ENCODE data around the gene NDUFAF8. TPM values are rescaled to one million over a fixed set of nuclear protein-coding genes. Genes with fewer than 3 reads are reported as not detected.

Gene NDUFAF8
- total RNA-seq, 1 donor from 2014 or later: 73.6 TPM

GRCh38 chr17:81252326-81252986 lies 13.3 kb downstream of the NDUFAF8 start:
- H3K9me3 Mint-ChIP-seq: no peaks in the 10 kb centered on the region
- no peak overlapping the region for H3K4me3 Mint-ChIP-seq
- no peak overlapping the region for H3K27ac Mint-ChIP-seq
- peaks cover 10% of the 10 kb centered on the region for H3K4me1 Mint-ChIP-seq
- intact Hi-C loops (cut with micrococcal nuclease): loop anchor here (5.0 to 10.0 kb wide), 3 partner anchors 72 to 300 kb away; partner anchors contain the start of gene FAAP100
- H3K27me3 Mint-ChIP-seq: no peaks in the 10 kb centered on the region
- H3K36me3 Mint-ChIP-seq (ENCODE audit: low read depth): peaks cover 17% of the 10 kb centered on the region
- no peak for DNase-seq

- H3K27ac Mint-ChIP-seq: no peak overlapping the region
- H3K4me1 Mint-ChIP-seq: peaks cover 10% of the 10 kb centered on the region
- intact Hi-C loops (cut with micrococcal nuclease): loop anchor here (1.0 to 10.0 kb wide), 5 partner anchors 42 to 299 kb away; partner anchors contain the start of genes FAAP100 and SLC38A10
- H3K36me3 Mint-ChIP-seq (ENCODE audit: low read depth): peaks cover 17% of the 10 kb centered on the region
- no peak overlapping the region for H3K4me3 Mint-ChIP-seq
- H3K27me3 Mint-ChIP-seq: no peaks in the 10 kb centered on the region
- no peaks in the 10 kb centered on the region for H3K9me3 Mint-ChIP-seq
- DNase-seq: no peak
Observed at GRCh38 chr17:81252987-81253329, 13.8 kb downstream of the NDUFAF8 start.

DNA sequence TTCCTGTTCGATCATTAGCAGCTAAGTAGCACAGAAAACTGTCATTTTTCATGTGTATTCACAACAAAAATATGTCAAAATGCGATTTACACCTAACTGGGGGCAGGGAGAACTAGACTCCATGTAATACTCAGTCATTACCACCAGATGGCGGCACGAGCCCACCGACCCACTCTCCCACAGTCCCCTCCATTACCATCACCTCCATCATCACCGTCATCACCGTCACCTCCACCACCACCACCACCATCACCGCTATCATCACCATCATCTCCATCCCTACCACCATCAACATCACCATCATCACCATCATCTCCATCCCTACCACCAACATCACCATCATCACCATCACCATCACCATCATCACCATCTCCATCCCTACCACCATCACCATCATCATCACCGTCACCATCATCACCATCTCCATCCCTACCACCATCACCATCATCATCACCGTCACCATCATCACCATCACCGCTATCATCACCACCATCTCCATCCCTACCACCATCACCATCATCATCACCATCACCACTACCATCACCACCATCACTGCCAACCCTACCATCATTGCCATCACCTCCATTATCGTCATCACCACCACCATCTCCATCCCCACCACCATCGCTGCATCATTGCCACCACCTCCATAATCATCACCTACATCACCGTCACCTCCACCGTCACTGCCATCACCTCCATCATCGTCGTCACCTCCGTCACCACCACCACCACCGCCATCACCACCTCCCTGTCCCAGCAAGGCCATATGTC lies 14.4 kb downstream of the NDUFAF8 start:
- peaks cover 16% of the 10 kb centered on the region for H3K36me3 Mint-ChIP-seq (ENCODE audit: low read depth)
- DNase-seq: peak; percentile 86
- intact Hi-C loops (cut with micrococcal nuclease): loop anchor here (1.0 to 10.0 kb wide), 5 partner anchors 42 to 299 kb away; partner anchors contain the start of genes FAAP100 and SLC38A10
- H3K27ac Mint-ChIP-seq: peak overlapping the region; percentile 3
- H3K27me3 Mint-ChIP-seq: no peaks in the 10 kb centered on the region
- H3K9me3 Mint-ChIP-seq: no peaks in the 10 kb centered on the region
- peaks cover 10% of the 10 kb centered on the region for H3K4me1 Mint-ChIP-seq
- H3K4me3 Mint-ChIP-seq: no peak overlapping the region

GRCh38 chr17:81254955-81255717 lies 16.0 kb downstream of the NDUFAF8 start:
- DNase-seq: no peak
- Mint-ChIP-seq H3K27ac (no peak overlapping the region), H3K4me1 (peaks cover 10% of the 10 kb centered on the region), H3K36me3 (ENCODE audit: low read depth) (peaks cover 15% of the 10 kb centered on the region), H3K27me3 (no peaks in the 10 kb centered on the region), H3K9me3 (no peaks in the 10 kb centered on the region), H3K4me3 (no peak overlapping the region)
- intact Hi-C loops (cut with micrococcal nuclease): loop anchor here (5.0 to 10.0 kb wide), 3 partner anchors 70 to 297 kb away; partner anchors contain the start of gene FAAP100

DNA sequence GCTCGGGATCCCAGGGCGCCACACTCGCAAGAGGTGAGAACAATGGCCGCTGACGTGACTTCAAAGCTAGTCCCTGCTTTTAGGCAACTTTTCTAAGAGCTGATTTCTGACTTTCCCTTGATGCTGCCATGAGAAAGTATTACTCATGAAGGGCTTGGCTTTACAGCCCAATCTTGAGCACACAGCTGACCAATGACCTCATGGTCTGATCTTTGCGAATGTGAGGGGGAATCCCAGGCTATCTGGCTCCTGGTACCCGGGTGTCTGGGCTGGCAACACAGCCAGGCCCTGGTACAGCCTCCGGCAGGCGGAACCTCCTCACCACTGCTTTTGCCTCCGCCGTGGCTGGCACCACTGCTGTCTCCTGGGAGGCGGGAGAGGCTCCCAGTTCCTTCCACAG lies 17.5 kb downstream of the NDUFAF8 start:
- peaks cover 16% of the 10 kb centered on the region for H3K36me3 Mint-ChIP-seq (ENCODE audit: low read depth)
- no peak for DNase-seq
- no peaks in the 10 kb centered on the region for H3K9me3 Mint-ChIP-seq
- intact Hi-C loops (cut with micrococcal nuclease): loop anchor here (10.0 kb wide), 1 partner anchor 68 kb away; no protein-coding TSS in a partner anchor
- H3K4me3 Mint-ChIP-seq: no peak overlapping the region
- H3K27me3 Mint-ChIP-seq: no peaks in the 10 kb centered on the region
- H3K4me1 Mint-ChIP-seq: peaks cover 10% of the 10 kb centered on the region
- H3K27ac Mint-ChIP-seq: no peak overlapping the region

DNA sequence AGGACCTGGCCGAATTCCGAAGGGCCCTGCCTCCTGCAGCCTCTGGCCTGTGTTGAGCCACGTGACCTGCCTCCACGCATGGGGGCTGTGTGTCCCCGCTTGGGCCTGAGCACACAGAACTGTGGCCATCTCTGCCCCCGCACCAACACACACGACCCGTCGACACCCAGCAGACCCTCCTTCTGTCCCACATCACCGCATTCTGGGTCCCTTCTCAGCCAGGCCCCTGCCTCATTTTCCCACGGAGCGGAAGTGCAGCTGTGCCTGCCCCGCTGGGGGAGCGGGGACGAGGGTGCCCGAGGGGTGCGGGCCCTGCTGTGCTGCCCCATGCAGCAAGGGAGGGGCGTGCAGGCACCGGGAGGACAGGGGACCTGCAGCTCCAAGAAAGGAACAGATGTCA lies 18.4 kb downstream of the NDUFAF8 start:
- DNase-seq: no peak

GRCh38 chr17:81258292-81258691 lies 19.2 kb downstream of the NDUFAF8 start:
- no peaks in the 10 kb centered on the region for H3K9me3 Mint-ChIP-seq
- H3K27me3 Mint-ChIP-seq: no peaks in the 10 kb centered on the region
- no peak for DNase-seq
- H3K4me3 Mint-ChIP-seq: no peak overlapping the region
- intact Hi-C loops (cut with micrococcal nuclease): loop anchor here (10.0 kb wide), 1 partner anchor 67 kb away; no protein-coding TSS in a partner anchor
- H3K36me3 Mint-ChIP-seq (ENCODE audit: low read depth): peaks cover 10% of the 10 kb centered on the region
- H3K27ac Mint-ChIP-seq: no peak overlapping the region
- H3K4me1 Mint-ChIP-seq: peaks cover 7% of the 10 kb centered on the region

More for the DNA sequence above, 18.4 kb downstream of the NDUFAF8 start:
- H3K9me3 Mint-ChIP-seq: no peaks in the 10 kb centered on the region
- H3K36me3 Mint-ChIP-seq (ENCODE audit: low read depth): peaks cover 15% of the 10 kb centered on the region
- H3K27ac Mint-ChIP-seq: no peak overlapping the region
- intact Hi-C loops (cut with micrococcal nuclease): loop anchor here (10.0 kb wide), 1 partner anchor 67 kb away; no protein-coding TSS in a partner anchor
- no peak overlapping the region for H3K4me3 Mint-ChIP-seq
- H3K27me3 Mint-ChIP-seq: no peaks in the 10 kb centered on the region
- H3K4me1 Mint-ChIP-seq: peaks cover 10% of the 10 kb centered on the region

- Mint-ChIP-seq H3K4me3 (no peak overlapping the region), H3K4me1 (no peaks in the 10 kb centered on the region), H3K27ac (no peak overlapping the region), H3K9me3 (no peaks in the 10 kb centered on the region), H3K36me3 (ENCODE audit: low read depth) (peaks cover 5% of the 10 kb centered on the region), H3K27me3 (no peaks in the 10 kb centered on the region)
- DNase-seq: no peak
- intact Hi-C loops (cut with micrococcal nuclease): loop anchor here (10.0 kb wide), 1 partner anchor 66 kb away; no protein-coding TSS in a partner anchor
Observed at GRCh38 chr17:81259058-81259605, 20.0 kb downstream of the NDUFAF8 start.

DNA sequence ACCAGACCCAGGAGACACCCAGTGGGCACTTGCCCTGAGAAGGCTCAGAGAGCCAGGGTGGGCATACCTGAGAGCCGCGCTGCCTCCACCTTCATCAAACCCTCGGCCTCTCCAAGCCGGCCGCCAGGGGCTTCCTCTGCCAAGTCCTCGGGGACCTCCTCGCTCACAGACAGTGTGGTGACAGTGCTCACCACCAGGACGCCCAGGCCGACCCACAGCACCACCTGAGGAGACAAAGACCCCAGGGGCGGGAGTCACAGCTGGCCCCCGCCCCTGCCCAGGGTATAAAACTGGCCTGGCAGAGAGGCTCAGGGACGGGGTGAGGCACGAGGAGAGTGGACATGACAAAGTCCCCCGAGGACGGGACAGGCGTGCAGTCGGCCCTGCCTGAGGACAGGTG lies 21.1 kb downstream of the NDUFAF8 start:
- DNase-seq: no peak
- no peaks in the 10 kb centered on the region for H3K4me1 Mint-ChIP-seq
- H3K27me3 Mint-ChIP-seq: no peaks in the 10 kb centered on the region
- peaks cover 11% of the 10 kb centered on the region for H3K36me3 Mint-ChIP-seq (ENCODE audit: low read depth)
- H3K4me3 Mint-ChIP-seq: no peak overlapping the region
- intact Hi-C loops (cut with micrococcal nuclease): no loop called here
- no peak overlapping the region for H3K27ac Mint-ChIP-seq
- H3K9me3 Mint-ChIP-seq: no peaks in the 10 kb centered on the region

- H3K27ac Mint-ChIP-seq: no peak overlapping the region
- H3K9me3 Mint-ChIP-seq: no peaks in the 10 kb centered on the region
- no peak for DNase-seq
- intact Hi-C loops (cut with micrococcal nuclease): no loop called here
- no peaks in the 10 kb centered on the region for H3K4me1 Mint-ChIP-seq
- no peak overlapping the region for H3K4me3 Mint-ChIP-seq
- no peaks in the 10 kb centered on the region for H3K27me3 Mint-ChIP-seq
- H3K36me3 Mint-ChIP-seq (ENCODE audit: low read depth): peaks cover 14% of the 10 kb centered on the region
Observed at GRCh38 chr17:81260641-81261040, 21.5 kb downstream of the NDUFAF8 start.

GRCh38 chr17:81261096-81261495 lies 22.0 kb downstream of the NDUFAF8 start:
- Mint-ChIP-seq H3K4me1 (no peaks in the 10 kb centered on the region), H3K36me3 (ENCODE audit: low read depth) (peaks cover 19% of the 10 kb centered on the region), H3K4me3 (no peak overlapping the region), H3K9me3 (no peaks in the 10 kb centered on the region), H3K27me3 (no peaks in the 10 kb centered on the region), H3K27ac (no peak overlapping the region)
- intact Hi-C loops (cut with micrococcal nuclease): no loop called here
- DNase-seq: no peak

DNA sequence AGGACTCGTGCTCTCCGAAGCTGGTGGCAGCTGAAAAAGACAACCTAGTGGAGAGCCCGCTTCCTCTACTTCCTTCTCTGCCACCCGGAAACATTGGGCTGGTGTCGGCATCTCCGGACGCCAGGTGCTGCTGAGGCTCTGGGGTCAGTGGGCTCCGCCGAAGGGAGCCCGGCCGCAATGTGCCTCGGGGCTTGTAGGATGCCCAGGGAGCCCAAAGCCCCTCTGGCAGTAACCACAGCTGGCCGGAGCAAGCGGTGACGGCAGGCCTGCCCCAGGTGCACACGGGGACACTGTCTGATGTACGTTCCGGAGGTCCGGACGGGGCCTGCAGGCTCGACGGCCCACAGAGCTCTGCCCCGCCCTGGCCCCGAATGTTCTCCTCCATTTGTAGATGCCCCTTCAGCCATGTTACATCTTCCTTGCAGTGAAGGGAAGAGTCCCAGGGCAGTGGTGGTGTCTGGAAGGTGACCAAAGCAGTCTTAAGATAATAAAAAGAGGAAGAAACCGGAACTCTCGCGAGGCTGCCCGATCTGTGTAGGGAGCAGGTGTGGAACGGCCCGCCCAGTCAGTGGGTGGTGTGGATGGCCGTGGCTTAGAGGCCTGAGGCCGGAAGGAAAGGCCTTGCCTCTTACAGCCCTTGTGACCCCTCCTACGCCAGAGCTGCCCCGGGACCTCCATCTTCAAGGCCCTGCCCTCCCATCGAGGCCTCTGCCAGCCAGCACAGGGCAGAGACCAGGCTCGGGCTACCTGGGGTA lies 22.6 kb downstream of the NDUFAF8 start:
- Mint-ChIP-seq H3K27ac (no peak overlapping the region), H3K4me1 (no peaks in the 10 kb centered on the region), H3K4me3 (no peak overlapping the region), H3K9me3 (no peaks in the 10 kb centered on the region), H3K27me3 (no peaks in the 10 kb centered on the region), H3K36me3 (ENCODE audit: low read depth) (peaks cover 22% of the 10 kb centered on the region)
- DNase-seq: no peak
- intact Hi-C loops (cut with micrococcal nuclease): no loop called here
